ENCODE measurements around the gene MAP1LC3A. TPM values are rescaled to one million over a fixed set of nuclear protein-coding genes. Genes with fewer than 3 reads are reported as not detected.
A peak's percentile ranks its signal among the peaks of the same experiment; 100 is the strongest.

The MAP1LC3A gene
- total RNA-seq, 6 experiments from 2014 or later: 14.4 to 39.6 (median 26.3) TPM

DNA sequence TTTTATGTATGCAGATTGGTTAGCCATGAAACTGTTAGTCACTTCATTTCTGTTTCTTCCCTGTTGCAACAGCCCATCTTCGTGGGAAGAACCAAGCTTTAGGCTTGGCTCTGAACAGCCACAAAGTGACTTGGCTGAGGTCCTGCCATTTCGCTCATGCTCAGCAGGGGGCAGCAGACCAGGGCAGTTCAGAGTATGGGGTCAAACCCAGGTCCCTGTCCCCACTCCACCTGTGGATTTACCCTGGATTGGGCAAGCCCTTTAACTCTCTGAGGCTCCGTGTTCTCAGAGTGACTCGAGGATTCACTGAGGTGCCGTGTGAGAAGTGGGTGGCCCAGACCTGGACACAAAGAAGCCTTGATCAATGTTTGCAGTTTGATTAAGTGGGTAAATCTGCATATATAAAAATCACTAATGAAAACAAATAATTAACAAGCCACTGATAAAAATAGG lies 19.8 kb upstream of the MAP1LC3A start:
- Histone ChIP-seq H3K4me1 (peaks cover 0 to 6% (median 2%) of the 10 kb centered on the region in 4 donors), H3K9me3 (no peaks in the 10 kb centered on the region), H3K36me3 (peaks cover 0 to 54% (median 21%) of the 10 kb centered on the region in 4 donors), H3K4me3 (no peak overlapping the region), H3K27ac (no peak overlapping the region), H3K27me3 (no peaks in the 10 kb centered on the region)
- ATAC-seq: peak; percentile 90 to 97 (median 92)
- TF ChIP-seq POLR2A (IDR thresholded peaks at IDR 0.05): no peak
- TF ChIP-seq, protein P1, sequence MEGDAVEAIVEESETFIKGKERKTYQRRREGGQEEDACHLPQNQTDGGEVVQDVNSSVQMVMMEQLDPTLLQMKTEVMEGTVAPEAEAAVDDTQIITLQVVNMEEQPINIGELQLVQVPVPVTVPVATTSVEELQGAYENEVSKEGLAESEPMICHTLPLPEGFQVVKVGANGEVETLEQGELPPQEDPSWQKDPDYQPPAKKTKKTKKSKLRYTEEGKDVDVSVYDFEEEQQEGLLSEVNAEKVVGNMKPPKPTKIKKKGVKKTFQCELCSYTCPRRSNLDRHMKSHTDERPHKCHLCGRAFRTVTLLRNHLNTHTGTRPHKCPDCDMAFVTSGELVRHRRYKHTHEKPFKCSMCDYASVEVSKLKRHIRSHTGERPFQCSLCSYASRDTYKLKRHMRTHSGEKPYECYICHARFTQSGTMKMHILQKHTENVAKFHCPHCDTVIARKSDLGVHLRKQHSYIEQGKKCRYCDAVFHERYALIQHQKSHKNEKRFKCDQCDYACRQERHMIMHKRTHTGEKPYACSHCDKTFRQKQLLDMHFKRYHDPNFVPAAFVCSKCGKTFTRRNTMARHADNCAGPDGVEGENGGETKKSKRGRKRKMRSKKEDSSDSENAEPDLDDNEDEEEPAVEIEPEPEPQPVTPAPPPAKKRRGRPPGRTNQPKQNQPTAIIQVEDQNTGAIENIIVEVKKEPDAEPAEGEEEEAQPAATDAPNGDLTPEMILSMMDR (IDR thresholded peaks at IDR 0.05): peak; percentile 84 to 93 (median 86)
- WGBS (ENCODE audit: insufficient coverage, low coverage, low lambda C conversion rate, missing lambda C conversion rate): 17% methylated on average over 5 of the region's 5 CpGs
- intact Hi-C loops (cut with DNase I): loop anchor here in 1 of 2 donors (10.0 kb wide), 1 partner anchor 166 kb away; the partner anchor contains the start of gene TP53INP2
- DNase-seq: peak; percentile 64 to 85 (median 82)

DNA sequence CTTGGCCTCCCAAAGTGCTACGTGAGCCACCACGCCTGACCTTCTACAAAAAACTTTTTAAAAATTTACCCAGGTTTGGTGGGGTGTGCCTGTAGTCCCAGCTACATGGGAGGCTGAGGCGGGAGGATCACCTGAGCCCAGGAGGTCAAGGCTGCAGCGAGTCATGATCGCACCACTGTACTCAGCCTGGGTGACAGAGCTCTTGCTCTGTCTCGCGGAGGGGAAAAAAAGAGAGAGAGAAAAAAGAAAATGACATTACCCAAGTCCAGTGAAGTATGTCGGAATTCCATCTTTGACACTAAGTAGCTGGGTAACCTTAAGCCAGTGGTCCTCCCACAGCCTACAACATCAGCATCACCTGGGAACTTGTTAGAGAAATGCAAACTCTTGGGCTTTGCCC lies 18.8 kb upstream of the MAP1LC3A start:
- H3K4me3 ChIP-seq: no peak overlapping the region
- 97% methylated on average over 5 of the region's 8 CpGs for WGBS (ENCODE audit: insufficient coverage, low coverage, low lambda C conversion rate, missing lambda C conversion rate)
- DNase-seq (peak in 1 of 3 donors; percentile 8), ATAC-seq (no peak)
- TF ChIP-seq, protein P1 (IDR thresholded peaks at IDR 0.05): no peak
- no peak for TF ChIP-seq POLR2A (IDR thresholded peaks at IDR 0.05)
- H3K4me1 ChIP-seq: peaks cover 0 to 6% (median 2%) of the 10 kb centered on the region in 4 donors
- intact Hi-C loops (cut with DNase I): loop anchor here (10.0 kb wide), 1 partner anchor 165 kb away; the partner anchor contains the start of gene TP53INP2 (in 2 of the 2)
- H3K36me3 ChIP-seq: peaks cover 0 to 45% (median 18%) of the 10 kb centered on the region in 4 donors
- H3K27me3 ChIP-seq: no peaks in the 10 kb centered on the region
- H3K9me3 ChIP-seq: no peaks in the 10 kb centered on the region
- H3K27ac ChIP-seq: no peak overlapping the region

DNA sequence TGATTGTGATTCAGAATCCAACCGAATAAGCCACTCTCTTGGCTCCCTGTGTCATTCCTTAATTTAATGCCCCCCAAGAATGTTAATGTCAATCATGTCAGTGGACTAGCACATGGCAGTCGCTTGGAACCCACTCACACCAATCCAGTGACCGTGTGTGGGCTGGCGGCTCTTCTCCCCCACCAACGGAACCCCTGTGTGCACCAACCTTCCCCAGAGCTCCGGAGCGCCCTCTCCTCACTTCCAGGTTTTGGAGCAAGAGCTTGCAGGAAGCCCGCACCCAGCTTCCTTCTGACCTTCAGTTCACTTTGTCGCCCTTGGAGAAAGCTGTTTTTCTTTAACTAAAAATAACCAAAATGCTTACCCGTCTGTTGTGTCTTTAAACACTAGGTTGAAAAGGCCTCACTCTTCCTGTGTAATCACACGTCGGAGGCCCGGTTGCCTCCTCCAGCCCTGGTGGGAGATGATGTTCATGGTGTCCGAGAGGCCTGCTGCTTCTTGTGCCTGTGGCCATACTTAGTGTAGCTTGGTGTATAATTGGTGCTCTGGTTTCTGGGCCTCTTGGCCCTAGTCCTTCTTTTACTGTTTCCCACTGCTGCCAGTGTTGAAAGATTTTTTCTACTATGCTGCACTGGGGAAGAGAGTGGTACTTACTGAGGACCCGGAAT lies 17.8 kb upstream of the MAP1LC3A start:
- DNase-seq (no peak), ATAC-seq (no peak)
- no peak for TF ChIP-seq POLR2A (IDR thresholded peaks at IDR 0.05)
- TF ChIP-seq, protein P1 (IDR thresholded peaks at IDR 0.05): no peak
- intact Hi-C loops (cut with DNase I): loop anchor here in 1 of 2 donors (10.0 kb wide), 1 partner anchor 164 kb away; the partner anchor contains the start of gene TP53INP2
- H3K27me3 ChIP-seq: no peaks in the 10 kb centered on the region
- H3K36me3 ChIP-seq: peaks cover 0 to 35% (median 13%) of the 10 kb centered on the region in 4 donors
- no peak overlapping the region for H3K4me3 ChIP-seq
- peaks cover 0 to 6% (median 2%) of the 10 kb centered on the region in 4 donors for H3K4me1 ChIP-seq
- H3K9me3 ChIP-seq: no peaks in the 10 kb centered on the region
- H3K27ac ChIP-seq: no peak overlapping the region
- WGBS (ENCODE audit: insufficient coverage, low coverage, low lambda C conversion rate, missing lambda C conversion rate): 75% methylated on average over 12 of the region's 15 CpGs

DNA sequence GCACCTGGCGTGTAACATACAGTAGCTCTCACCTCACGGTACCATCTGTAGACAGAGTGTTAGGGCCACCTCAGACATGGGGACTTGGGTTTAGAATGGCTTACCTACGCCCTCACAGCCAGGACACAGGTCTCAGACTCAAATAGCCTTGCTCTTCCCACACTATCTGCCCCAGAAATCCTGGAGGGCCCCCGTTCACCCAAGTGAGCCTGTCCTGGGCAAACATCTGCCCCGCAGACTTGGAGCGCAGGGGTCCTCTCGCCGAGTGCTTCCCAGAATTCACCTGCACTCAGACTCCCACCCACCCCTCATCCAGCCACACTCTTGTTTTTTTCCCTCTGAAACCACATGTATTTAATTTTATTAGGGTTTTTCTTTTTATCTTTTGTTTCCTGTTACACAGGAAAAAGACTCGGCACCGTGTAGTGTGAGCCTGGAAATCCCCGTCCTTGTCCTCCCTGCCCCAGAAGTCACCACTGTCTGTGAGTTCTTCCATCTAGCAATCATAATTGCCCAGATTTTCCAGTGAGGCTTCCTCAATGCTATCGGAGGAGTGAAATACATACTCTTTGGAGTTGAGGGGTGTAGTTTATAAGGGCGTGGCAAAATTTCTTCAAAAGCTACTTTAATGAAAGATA lies 17.1 kb upstream of the MAP1LC3A start:
- no peak overlapping the region for H3K4me3 ChIP-seq
- TF ChIP-seq, protein P1 (IDR thresholded peaks at IDR 0.05): no peak
- no peak for TF ChIP-seq POLR2A (IDR thresholded peaks at IDR 0.05)
- H3K9me3 ChIP-seq: no peaks in the 10 kb centered on the region
- no peak overlapping the region for H3K27ac ChIP-seq
- peaks cover 0 to 6% (median 2%) of the 10 kb centered on the region in 4 donors for H3K4me1 ChIP-seq
- DNase-seq (no peak), ATAC-seq (peak in 2 of 4 donors; percentile 8 to 11)
- no peaks in the 10 kb centered on the region for H3K27me3 ChIP-seq
- H3K36me3 ChIP-seq: peaks cover 0 to 29% (median 11%) of the 10 kb centered on the region in 4 donors
- intact Hi-C loops (cut with DNase I): loop anchor here in 1 of 2 donors (10.0 kb wide), 1 partner anchor 163 kb away; the partner anchor contains the start of gene TP53INP2
- WGBS (ENCODE audit: insufficient coverage, low coverage, low lambda C conversion rate, missing lambda C conversion rate): 61% methylated on average over 7 of the region's 13 CpGs
